ENCODE results near the gene FHOD1.

Gene FHOD1

DNA sequence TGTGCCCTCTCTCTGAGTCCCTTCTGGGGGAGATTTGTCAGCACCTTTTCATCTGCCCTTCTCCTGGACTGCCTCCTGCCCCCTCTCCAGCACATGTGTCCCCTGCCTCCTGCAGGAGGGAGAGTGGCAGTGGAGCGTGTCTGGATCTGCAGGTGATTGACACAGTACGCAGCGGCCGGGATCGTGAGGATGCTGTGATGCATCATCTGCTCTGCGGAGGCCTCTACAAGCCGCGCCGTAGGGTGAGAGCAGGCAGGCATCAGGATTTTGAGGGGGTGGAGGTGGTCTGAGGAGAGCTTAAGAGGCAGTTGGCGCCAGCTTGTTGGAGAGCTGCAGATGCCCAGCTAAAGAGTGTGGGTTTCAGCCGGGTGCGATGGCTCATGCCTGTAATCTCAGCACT lies 12.4 kb upstream of the FHOD1 start:
- Histone ChIP-seq H3K4me1 (ENCODE audit: control insufficient read depth in 1 of 2, insufficient read depth in 2 of 2, low read length in 2 of 2) (peaks cover 0 to 3% of the 10 kb centered on the region in 2 donors), H3K9ac (ENCODE audit: low read depth in 1 of 2, low read length in 2 of 2) (no peak overlapping the region), H3K27me3 (ENCODE audit: control insufficient read depth in 1 of 2, insufficient read depth in 2 of 2, low read length in 2 of 2) (peaks cover 0 to 2% of the 10 kb centered on the region in 2 donors), H3K9me3 (ENCODE audit: control insufficient read depth in 1 of 2, low read length in 2 of 2) (no peaks in the 10 kb centered on the region), H3K4me3 (ENCODE audit: low read depth in 1 of 2, low read length in 2 of 2) (no peak overlapping the region), H3K27ac (ENCODE audit: low read depth, low read length) (no peak overlapping the region), H3K36me3 (ENCODE audit: control insufficient read depth in 1 of 2, insufficient read depth in 2 of 2, low read length in 2 of 2) (no peaks in the 10 kb centered on the region)

DNA sequence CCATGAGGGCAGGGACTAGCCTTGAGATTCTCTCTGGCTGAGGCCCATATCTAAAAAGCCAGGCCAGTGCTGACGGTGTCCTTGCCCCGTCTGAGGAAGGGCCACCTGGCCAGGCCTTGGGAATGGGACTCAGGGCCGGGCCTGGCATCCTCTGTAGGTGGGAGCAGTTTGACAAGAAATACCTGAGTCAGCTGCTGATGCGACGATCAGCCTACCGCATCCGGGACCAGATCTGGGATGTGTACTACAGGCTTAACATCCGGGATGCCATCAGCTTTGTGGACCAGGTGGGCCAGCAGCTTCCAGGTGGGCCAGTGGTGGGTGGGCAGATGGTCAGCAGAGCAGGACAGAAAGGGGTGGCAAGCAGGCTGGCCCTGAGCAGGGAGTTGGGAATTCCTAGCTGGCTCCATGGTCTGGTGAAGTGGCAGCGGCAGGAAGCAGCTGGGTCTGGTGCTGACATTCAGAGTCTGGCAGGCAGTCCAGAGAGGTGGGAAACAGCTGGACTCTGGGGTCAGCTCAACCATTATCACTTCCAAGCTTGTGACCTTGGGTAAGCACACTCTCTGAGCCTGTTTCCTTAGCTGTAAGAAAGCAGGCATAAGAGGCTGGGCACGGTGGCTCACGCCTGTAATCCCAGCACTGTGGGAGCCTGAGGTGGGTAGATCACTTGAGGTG lies 11.0 kb upstream of the FHOD1 start:
- peaks cover 0 to 3% of the 10 kb centered on the region in 2 donors for H3K4me1 ChIP-seq (ENCODE audit: control insufficient read depth in 1 of 2, insufficient read depth in 2 of 2, low read length in 2 of 2)
- H3K4me3 ChIP-seq (ENCODE audit: low read depth in 1 of 2, low read length in 2 of 2): no peak overlapping the region
- H3K27me3 ChIP-seq (ENCODE audit: control insufficient read depth in 1 of 2, insufficient read depth in 2 of 2, low read length in 2 of 2): no peaks in the 10 kb centered on the region
- no peak overlapping the region for H3K27ac ChIP-seq (ENCODE audit: low read depth, low read length)
- no peak overlapping the region for H3K9ac ChIP-seq (ENCODE audit: low read depth in 1 of 2, low read length in 2 of 2)
- H3K9me3 ChIP-seq (ENCODE audit: control insufficient read depth in 1 of 2, low read length in 2 of 2): no peaks in the 10 kb centered on the region
- H3K36me3 ChIP-seq (ENCODE audit: control insufficient read depth in 1 of 2, insufficient read depth in 2 of 2, low read length in 2 of 2): no peaks in the 10 kb centered on the region

GRCh38 chr16:67257486-67258160 lies 10.3 kb upstream of the FHOD1 start:
- no peak overlapping the region for H3K27ac ChIP-seq (ENCODE audit: low read depth, low read length)
- H3K27me3 ChIP-seq (ENCODE audit: control insufficient read depth in 1 of 2, insufficient read depth in 2 of 2, low read length in 2 of 2): no peaks in the 10 kb centered on the region
- no peaks in the 10 kb centered on the region for H3K36me3 ChIP-seq (ENCODE audit: control insufficient read depth in 1 of 2, insufficient read depth in 2 of 2, low read length in 2 of 2)
- no peaks in the 10 kb centered on the region for H3K9me3 ChIP-seq (ENCODE audit: control insufficient read depth in 1 of 2, low read length in 2 of 2)
- no peak overlapping the region for H3K9ac ChIP-seq (ENCODE audit: low read depth in 1 of 2, low read length in 2 of 2)
- no peak overlapping the region for H3K4me3 ChIP-seq (ENCODE audit: low read depth in 1 of 2, low read length in 2 of 2)
- peaks cover 0 to 3% of the 10 kb centered on the region in 2 donors for H3K4me1 ChIP-seq (ENCODE audit: control insufficient read depth in 1 of 2, insufficient read depth in 2 of 2, low read length in 2 of 2)

GRCh38 chr16:67256701-67257230 lies 9.5 kb upstream of the FHOD1 start:
- no peak overlapping the region for H3K4me3 ChIP-seq (ENCODE audit: low read depth in 1 of 2, low read length in 2 of 2)
- no peaks in the 10 kb centered on the region for H3K9me3 ChIP-seq (ENCODE audit: control insufficient read depth in 1 of 2, low read length in 2 of 2)
- H3K4me1 ChIP-seq (ENCODE audit: control insufficient read depth in 1 of 2, insufficient read depth in 2 of 2, low read length in 2 of 2): peaks cover 0 to 3% of the 10 kb centered on the region in 2 donors
- H3K27ac ChIP-seq (ENCODE audit: low read depth, low read length): no peak overlapping the region
- no peak overlapping the region for H3K9ac ChIP-seq (ENCODE audit: low read depth in 1 of 2, low read length in 2 of 2)
- H3K27me3 ChIP-seq (ENCODE audit: control insufficient read depth in 1 of 2, insufficient read depth in 2 of 2, low read length in 2 of 2): no peaks in the 10 kb centered on the region
- H3K36me3 ChIP-seq (ENCODE audit: control insufficient read depth in 1 of 2, insufficient read depth in 2 of 2, low read length in 2 of 2): no peaks in the 10 kb centered on the region

- Histone ChIP-seq H3K4me1 (ENCODE audit: control insufficient read depth in 1 of 2, insufficient read depth in 2 of 2, low read length in 2 of 2) (peaks cover 0 to 3% of the 10 kb centered on the region in 2 donors), H3K4me3 (ENCODE audit: low read depth in 1 of 2, low read length in 2 of 2) (no peak overlapping the region), H3K27me3 (ENCODE audit: control insufficient read depth in 1 of 2, insufficient read depth in 2 of 2, low read length in 2 of 2) (peaks cover under 1 to 3% of the 10 kb centered on the region in 2 donors), H3K9ac (ENCODE audit: low read depth in 1 of 2, low read length in 2 of 2) (no peak overlapping the region), H3K36me3 (ENCODE audit: control insufficient read depth in 1 of 2, insufficient read depth in 2 of 2, low read length in 2 of 2) (no peaks in the 10 kb centered on the region), H3K27ac (ENCODE audit: low read depth, low read length) (no peak overlapping the region), H3K9me3 (ENCODE audit: control insufficient read depth in 1 of 2, low read length in 2 of 2) (no peaks in the 10 kb centered on the region)
Measured at GRCh38 chr16:67255553-67256221, 8.4 kb upstream of the FHOD1 start.

GRCh38 chr16:67254801-67255552 lies 7.7 kb upstream of the FHOD1 start:
- H3K27me3 ChIP-seq (ENCODE audit: control insufficient read depth in 1 of 2, insufficient read depth in 2 of 2, low read length in 2 of 2): peaks cover 7 to 10% of the 10 kb centered on the region in 2 donors
- H3K27ac ChIP-seq (ENCODE audit: low read depth, low read length): no peak overlapping the region
- no peak overlapping the region for H3K9ac ChIP-seq (ENCODE audit: low read depth in 1 of 2, low read length in 2 of 2)
- H3K4me1 ChIP-seq (ENCODE audit: control insufficient read depth in 1 of 2, insufficient read depth in 2 of 2, low read length in 2 of 2): peaks cover 0 to 3% of the 10 kb centered on the region in 2 donors
- H3K9me3 ChIP-seq (ENCODE audit: control insufficient read depth in 1 of 2, low read length in 2 of 2): no peaks in the 10 kb centered on the region
- H3K4me3 ChIP-seq (ENCODE audit: low read depth in 1 of 2, low read length in 2 of 2): no peak overlapping the region
- no peaks in the 10 kb centered on the region for H3K36me3 ChIP-seq (ENCODE audit: control insufficient read depth in 1 of 2, insufficient read depth in 2 of 2, low read length in 2 of 2)

DNA sequence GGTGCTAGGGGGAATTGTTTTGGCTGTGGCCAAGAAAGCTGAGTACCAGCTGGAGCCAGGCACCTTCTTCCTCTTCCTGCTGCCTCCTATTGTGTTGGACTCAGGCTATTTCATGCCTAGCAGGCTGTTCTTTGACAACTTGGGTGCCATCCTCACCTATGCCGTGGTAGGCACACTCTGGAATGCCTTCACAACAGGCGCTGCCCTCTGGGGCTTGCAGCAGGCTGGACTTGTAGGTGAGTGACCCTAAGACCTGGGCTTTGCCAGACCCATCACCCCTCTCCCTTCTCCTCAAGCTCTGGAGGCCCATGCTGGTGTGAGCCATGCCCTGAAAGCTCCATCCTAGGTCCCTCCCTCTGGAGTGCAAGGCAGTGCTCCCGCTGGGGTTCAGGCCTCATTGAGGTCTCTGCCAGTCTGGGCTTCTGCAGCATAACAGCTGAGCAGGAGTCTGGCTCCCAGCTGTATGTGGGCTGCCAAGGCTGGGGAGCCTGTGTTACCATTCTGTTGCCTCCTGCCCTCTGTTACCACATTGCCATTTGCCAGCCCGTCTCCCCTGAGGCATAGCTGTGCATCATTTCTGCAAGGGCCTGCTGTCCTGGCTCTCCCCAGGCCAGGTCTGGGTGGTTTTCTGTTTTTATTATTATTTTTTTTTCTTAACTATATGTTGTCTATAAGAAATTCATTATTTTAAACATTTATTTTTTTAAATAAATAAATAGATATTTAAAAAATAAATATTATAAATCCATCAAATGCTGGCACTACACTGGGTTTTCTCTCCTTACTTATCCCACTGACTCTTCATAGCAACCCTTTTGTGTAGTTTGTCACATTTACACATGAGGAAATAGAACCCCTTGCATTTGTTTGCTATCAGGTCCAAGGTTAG lies 5.6 kb upstream of the FHOD1 start:
- Histone ChIP-seq H3K9ac (ENCODE audit: low read depth in 1 of 2, low read length in 2 of 2) (no peak overlapping the region), H3K9me3 (ENCODE audit: control insufficient read depth in 1 of 2, low read length in 2 of 2) (no peaks in the 10 kb centered on the region), H3K27me3 (ENCODE audit: control insufficient read depth in 1 of 2, insufficient read depth in 2 of 2, low read length in 2 of 2) (peaks cover 19 to 30% of the 10 kb centered on the region in 2 donors), H3K4me3 (ENCODE audit: low read depth in 1 of 2, low read length in 2 of 2) (no peak overlapping the region), H3K27ac (ENCODE audit: low read depth, low read length) (no peak overlapping the region), H3K36me3 (ENCODE audit: control insufficient read depth in 1 of 2, insufficient read depth in 2 of 2, low read length in 2 of 2) (no peaks in the 10 kb centered on the region), H3K4me1 (ENCODE audit: control insufficient read depth in 1 of 2, insufficient read depth in 2 of 2, low read length in 2 of 2) (peaks cover 9 to 15% of the 10 kb centered on the region in 2 donors)

GRCh38 chr16:67250045-67250327 lies 2.7 kb upstream of the FHOD1 start:
- Histone ChIP-seq H3K4me3 (ENCODE audit: low read depth in 1 of 2, low read length in 2 of 2) (no peak overlapping the region), H3K36me3 (ENCODE audit: control insufficient read depth in 1 of 2, insufficient read depth in 2 of 2, low read length in 2 of 2) (no peaks in the 10 kb centered on the region), H3K27me3 (ENCODE audit: control insufficient read depth in 1 of 2, insufficient read depth in 2 of 2, low read length in 2 of 2) (peaks cover 19 to 31% of the 10 kb centered on the region in 2 donors), H3K9ac (ENCODE audit: low read depth in 1 of 2, low read length in 2 of 2) (no peak overlapping the region), H3K4me1 (ENCODE audit: control insufficient read depth in 1 of 2, insufficient read depth in 2 of 2, low read length in 2 of 2) (peaks cover 16 to 29% of the 10 kb centered on the region in 2 donors), H3K9me3 (ENCODE audit: control insufficient read depth in 1 of 2, low read length in 2 of 2) (no peaks in the 10 kb centered on the region), H3K27ac (ENCODE audit: low read depth, low read length) (no peak overlapping the region)
